ENCODE results near the gene KRT73. TPM values are rescaled to one million over a fixed set of nuclear protein-coding genes. Genes with fewer than 3 reads are reported as not detected.

KRT73 gene
- total RNA-seq, 1 donor from 2014 or later: 0.52 TPM

GRCh38 chr12:52622349-52622748 is 4.0 kb upstream of the KRT73 start:
- intact Hi-C loops (cut with DNase I): no loop called here
- no peak overlapping the region for H3K4me3 ChIP-seq

DNA sequence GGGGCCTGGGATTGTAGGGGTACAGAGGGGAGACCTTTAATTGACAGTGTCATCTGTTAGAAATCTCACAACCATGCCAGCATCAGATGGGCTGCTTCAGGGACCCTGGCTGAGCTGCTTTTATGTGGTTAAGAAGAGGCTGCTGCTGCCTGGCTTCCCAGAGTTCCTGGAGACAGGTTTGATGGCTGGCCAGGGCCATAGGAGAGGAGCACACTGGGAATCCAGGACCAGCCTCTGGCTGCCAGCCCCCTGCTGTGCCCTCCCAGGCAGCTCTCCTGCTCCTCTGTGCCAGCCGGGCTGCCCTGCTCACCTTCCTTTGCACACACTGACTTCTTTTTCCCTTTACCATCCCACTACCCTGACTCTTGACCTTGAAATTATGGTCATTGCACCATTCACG is 507 bp upstream of the KRT73 start:
- DNase-seq (no peak), ATAC-seq (no peak)
- H3K27ac ChIP-seq: no peak overlapping the region
- no peaks in the 10 kb centered on the region for H3K4me1 ChIP-seq
- TF ChIP-seq, protein P1, sequence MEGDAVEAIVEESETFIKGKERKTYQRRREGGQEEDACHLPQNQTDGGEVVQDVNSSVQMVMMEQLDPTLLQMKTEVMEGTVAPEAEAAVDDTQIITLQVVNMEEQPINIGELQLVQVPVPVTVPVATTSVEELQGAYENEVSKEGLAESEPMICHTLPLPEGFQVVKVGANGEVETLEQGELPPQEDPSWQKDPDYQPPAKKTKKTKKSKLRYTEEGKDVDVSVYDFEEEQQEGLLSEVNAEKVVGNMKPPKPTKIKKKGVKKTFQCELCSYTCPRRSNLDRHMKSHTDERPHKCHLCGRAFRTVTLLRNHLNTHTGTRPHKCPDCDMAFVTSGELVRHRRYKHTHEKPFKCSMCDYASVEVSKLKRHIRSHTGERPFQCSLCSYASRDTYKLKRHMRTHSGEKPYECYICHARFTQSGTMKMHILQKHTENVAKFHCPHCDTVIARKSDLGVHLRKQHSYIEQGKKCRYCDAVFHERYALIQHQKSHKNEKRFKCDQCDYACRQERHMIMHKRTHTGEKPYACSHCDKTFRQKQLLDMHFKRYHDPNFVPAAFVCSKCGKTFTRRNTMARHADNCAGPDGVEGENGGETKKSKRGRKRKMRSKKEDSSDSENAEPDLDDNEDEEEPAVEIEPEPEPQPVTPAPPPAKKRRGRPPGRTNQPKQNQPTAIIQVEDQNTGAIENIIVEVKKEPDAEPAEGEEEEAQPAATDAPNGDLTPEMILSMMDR (IDR thresholded peaks at IDR 0.05): no peak
- no peaks in the 10 kb centered on the region for H3K27me3 ChIP-seq
- H3K9me3 ChIP-seq: no peaks in the 10 kb centered on the region
- H3K36me3 ChIP-seq: no peaks in the 10 kb centered on the region
- intact Hi-C loops (cut with DNase I): no loop called here
- no peak overlapping the region for H3K4me3 ChIP-seq

More at GRCh38 chr12:52622349-52622748, 4.0 kb upstream of the KRT73 start:
- H3K36me3 ChIP-seq: no peaks in the 10 kb centered on the region
- H3K27me3 ChIP-seq: no peaks in the 10 kb centered on the region
- H3K4me1 ChIP-seq: no peaks in the 10 kb centered on the region
- H3K9me3 ChIP-seq: no peaks in the 10 kb centered on the region
- ATAC-seq (no peak), DNase-seq (no peak)
- TF ChIP-seq, protein P1 (IDR thresholded peaks at IDR 0.05): no peak
- no peak overlapping the region for H3K27ac ChIP-seq

DNA sequence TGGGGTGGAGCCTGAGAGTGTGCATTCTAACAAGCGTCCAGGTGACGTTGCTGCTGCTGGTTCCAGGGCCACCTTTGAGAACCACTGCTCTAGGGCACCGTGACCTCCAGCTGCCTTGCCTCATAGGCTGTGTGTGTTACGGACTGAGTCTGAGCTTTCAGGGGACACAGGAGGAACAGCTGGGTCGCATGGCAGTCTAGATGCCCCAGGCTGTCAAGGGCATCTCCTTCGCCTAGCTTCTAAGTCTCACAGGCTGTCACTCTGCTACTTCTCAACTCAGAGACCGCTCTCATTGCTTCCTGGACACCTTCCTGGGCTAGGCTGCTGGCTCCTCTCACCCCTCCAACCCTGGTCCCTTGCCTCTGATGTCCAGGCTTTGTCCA is 965 bp downstream of the KRT73 start:
- H3K27me3 ChIP-seq: no peaks in the 10 kb centered on the region
- ATAC-seq: no peak
- no peaks in the 10 kb centered on the region for H3K9me3 ChIP-seq
- no peaks in the 10 kb centered on the region for H3K4me1 ChIP-seq
- H3K4me3 ChIP-seq: no peak overlapping the region
- intact Hi-C loops (cut with DNase I): no loop called here
- TF ChIP-seq, protein P1 (IDR thresholded peaks at IDR 0.05): no peak
- H3K36me3 ChIP-seq: no peaks in the 10 kb centered on the region
- DNase-seq: no peak
- no peak overlapping the region for H3K27ac ChIP-seq

GRCh38 chr12:52616680-52617402 is 1.5 kb downstream of the KRT73 start:
- Histone ChIP-seq H3K4me3 (no peak overlapping the region), H3K9me3 (no peaks in the 10 kb centered on the region), H3K4me1 (no peaks in the 10 kb centered on the region), H3K27me3 (peaks cover under 1% of the 10 kb centered on the region), H3K36me3 (no peaks in the 10 kb centered on the region), H3K27ac (no peak overlapping the region)
- TF ChIP-seq, protein P1 (IDR thresholded peaks at IDR 0.05): no peak
- intact Hi-C loops (cut with DNase I): no loop called here
- ATAC-seq: no peak
- DNase-seq: no peak

DNA sequence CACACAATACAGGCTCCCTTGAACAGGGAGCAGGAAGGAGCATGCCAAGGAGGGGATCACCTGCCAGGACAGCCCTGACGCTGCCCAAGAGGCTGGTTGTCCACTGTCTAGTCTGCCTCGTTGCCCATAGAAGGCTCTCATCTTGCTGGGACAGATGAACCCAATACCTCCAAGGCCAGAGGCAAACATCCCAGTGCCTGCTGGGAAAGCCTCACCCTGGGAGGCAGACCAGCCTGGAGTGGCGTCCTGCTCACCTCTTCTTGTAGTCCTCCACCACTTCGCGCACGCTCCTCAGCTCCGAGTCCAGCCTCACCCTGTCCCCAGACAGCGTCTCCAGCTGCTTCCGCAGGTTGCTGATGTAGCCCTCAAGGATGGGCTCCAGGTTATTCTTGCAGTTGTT is 2.4 kb downstream of the KRT73 start:
- H3K4me3 ChIP-seq: no peak overlapping the region
- H3K27me3 ChIP-seq: peaks cover 9% of the 10 kb centered on the region
- TF ChIP-seq, protein P1 (IDR thresholded peaks at IDR 0.05): no peak
- no peak overlapping the region for H3K27ac ChIP-seq
- no peak for ATAC-seq
- no peaks in the 10 kb centered on the region for H3K36me3 ChIP-seq
- intact Hi-C loops (cut with DNase I): no loop called here
- no peaks in the 10 kb centered on the region for H3K4me1 ChIP-seq
- no peaks in the 10 kb centered on the region for H3K9me3 ChIP-seq
- no peak for DNase-seq

All from upper lobe of right lung (tissue), 1 donor.